ENCODE measurements around the gene ADORA2A. TPM values are rescaled to one million over a fixed set of nuclear protein-coding genes. Genes with fewer than 3 reads are reported as not detected.

ADORA2A gene
- total RNA-seq, 4 donors from 2014 or later: 0.39 to 8.4 (median 1.3) TPM

DNA sequence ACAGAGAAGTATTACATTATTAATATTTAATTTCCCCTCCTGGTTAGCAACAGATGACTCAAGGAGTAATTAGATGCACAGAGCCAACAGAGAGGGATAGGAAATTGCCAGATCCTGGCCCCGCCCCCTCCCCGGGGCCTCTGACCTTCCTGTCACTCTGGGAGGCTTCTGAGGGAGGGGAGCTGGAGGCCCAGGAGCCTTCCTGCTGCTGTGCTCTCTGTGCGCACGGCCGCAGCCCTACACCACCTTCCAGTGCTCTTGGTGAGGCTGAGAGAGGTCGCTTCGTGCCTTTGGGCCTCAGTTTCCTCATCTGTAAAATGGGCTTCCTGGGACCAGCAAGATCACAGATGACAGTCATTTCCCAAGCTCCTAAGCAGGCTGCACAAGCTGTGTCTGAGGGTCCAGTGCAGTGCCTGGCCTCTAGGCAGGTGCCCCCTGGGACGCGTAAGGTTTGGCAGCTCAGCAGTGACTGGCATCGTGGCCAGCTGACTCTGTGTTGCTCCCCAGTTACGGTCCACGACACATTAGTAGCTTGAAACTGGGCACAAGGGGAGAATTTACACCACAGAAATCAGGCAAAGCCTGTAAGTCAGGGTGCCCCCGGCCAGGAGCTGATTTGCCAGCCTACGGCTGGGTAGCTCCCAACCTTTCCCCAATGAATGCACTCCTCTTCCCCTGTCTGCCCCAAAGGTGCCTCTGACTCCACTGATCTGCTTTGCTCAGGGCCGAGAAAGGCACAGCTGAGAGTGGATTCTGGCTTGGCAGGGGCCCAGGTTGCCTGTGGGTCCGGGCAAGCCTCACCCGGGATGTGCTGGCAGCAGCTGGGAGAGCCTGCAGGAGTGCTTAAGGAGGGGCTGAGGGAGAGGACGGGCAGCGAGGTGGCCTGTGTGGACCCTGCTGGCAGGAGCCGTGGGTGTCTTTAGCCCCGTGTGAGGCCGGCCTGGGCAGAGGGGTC, 2.3 kb downstream of the ADORA2A start:
- no peak for TF ChIP-seq POLR2A (IDR thresholded peaks at IDR 0.05)
- TF ChIP-seq, protein P1, sequence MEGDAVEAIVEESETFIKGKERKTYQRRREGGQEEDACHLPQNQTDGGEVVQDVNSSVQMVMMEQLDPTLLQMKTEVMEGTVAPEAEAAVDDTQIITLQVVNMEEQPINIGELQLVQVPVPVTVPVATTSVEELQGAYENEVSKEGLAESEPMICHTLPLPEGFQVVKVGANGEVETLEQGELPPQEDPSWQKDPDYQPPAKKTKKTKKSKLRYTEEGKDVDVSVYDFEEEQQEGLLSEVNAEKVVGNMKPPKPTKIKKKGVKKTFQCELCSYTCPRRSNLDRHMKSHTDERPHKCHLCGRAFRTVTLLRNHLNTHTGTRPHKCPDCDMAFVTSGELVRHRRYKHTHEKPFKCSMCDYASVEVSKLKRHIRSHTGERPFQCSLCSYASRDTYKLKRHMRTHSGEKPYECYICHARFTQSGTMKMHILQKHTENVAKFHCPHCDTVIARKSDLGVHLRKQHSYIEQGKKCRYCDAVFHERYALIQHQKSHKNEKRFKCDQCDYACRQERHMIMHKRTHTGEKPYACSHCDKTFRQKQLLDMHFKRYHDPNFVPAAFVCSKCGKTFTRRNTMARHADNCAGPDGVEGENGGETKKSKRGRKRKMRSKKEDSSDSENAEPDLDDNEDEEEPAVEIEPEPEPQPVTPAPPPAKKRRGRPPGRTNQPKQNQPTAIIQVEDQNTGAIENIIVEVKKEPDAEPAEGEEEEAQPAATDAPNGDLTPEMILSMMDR (IDR thresholded peaks at IDR 0.05): no peak
- DNase-seq (ENCODE audit: low spot score in 2 of 2): peak in 1 of 2 donors; percentile 89
- intact Hi-C loops (cut with DNase I; ENCODE audit: low total_unique reads): no loop called here
- WGBS, 2 donors: 59 to 66% methylated on average over 21 to 22 of the region's 22 CpGs
- H3K4me3 ChIP-seq (ENCODE audit: low read depth, poor library complexity, severe bottlenecking): no peak overlapping the region

DNA sequence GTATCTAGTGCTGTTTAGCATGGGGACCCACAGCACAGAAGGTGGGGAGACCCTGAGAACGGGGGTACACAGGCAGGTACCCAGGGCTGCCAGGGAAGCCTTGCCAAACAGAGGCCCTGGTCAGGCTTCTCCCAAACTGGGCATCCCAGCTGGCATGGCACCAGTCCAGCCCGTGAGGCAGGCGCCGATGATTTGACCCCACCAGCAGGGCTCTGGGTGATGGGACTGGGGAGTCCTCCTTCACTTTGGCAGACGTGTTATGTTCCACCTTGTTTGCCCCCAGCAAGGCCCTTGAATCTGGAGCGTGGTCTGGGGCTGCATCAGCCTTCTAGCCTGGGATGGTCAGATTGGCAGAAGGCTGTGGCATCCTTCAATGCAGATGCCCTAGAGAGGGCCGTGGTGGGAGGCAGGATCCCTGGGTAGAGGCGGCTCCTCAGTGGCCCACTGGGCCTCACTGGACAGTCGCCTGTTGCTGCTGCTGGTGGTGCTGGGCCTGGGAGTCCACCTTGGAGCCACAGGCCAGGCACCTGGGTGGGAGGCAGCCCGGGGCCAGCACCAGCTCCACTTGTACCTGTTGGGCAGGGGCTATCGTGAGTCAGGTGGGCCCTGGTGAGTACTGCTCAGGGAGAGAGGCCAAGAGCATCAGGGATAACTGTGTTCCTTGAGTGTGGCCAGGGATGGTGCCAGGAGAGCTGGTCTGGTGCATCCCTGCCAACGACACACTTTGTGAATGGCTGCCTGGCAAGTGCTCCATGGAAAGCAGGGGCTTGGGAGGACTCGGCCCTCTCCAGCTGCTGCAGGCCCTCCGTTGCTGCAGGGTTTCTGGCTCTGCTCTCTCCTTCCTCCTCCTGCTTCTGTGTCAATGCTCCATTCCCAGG, 3.3 kb downstream of the ADORA2A start:
- H3K4me3 ChIP-seq (ENCODE audit: low read depth, poor library complexity, severe bottlenecking): no peak overlapping the region
- no peak for TF ChIP-seq POLR2A (IDR thresholded peaks at IDR 0.05)
- TF ChIP-seq, protein P1 (IDR thresholded peaks at IDR 0.05): no peak
- WGBS, 2 donors: 77 to 79% methylated on average over 8 to 12 of the region's 14 CpGs
- intact Hi-C loops (cut with DNase I; ENCODE audit: low total_unique reads): no loop called here
- DNase-seq (ENCODE audit: low spot score in 2 of 2): no peak

DNA sequence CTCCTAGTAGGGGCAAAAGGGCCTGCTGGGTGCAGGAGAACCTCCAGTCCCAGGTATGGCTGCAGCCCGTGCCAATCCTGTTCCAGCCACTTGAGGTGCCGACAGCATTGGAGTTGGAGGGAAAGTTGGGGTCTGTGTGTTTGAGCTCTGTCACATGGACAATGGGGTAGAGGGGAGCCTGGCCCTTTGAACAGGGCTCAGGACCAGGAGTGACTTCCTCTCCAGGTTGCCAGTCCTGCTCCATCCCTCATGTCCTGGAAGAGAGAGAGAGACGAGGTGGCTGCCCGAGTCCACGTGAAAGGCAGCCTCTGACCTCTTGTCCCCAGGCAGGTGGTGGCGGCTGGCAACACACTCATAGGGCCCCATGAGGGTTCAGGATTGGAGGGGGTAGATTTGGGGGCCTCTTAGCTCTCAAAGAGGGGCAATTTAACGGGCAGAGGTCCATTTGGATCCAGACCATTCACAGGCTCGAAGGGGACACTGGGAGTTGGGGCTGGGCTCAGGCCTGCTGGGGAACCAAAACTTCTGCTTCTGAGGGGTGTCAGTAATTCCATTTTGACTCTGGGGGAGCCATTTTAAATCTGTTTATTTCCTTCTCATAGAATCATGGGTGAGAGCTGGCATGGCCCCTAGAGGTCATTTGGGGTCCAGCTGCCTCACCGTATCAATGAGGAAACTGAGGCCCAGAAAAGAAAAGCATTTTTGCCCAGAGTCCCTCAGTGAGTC, 4.1 kb downstream of the ADORA2A start:
- TF ChIP-seq, protein P1 (IDR thresholded peaks at IDR 0.05): no peak
- no peak for TF ChIP-seq POLR2A (IDR thresholded peaks at IDR 0.05)
- no peak for DNase-seq (ENCODE audit: low spot score in 2 of 2)
- intact Hi-C loops (cut with DNase I; ENCODE audit: low total_unique reads): no loop called here
- H3K4me3 ChIP-seq (ENCODE audit: low read depth, poor library complexity, severe bottlenecking): no peak overlapping the region
- 80 to 86% methylated on average over 9 of the region's 9 CpGs for whole genome bisulfite sequencing, 2 donors

DNA sequence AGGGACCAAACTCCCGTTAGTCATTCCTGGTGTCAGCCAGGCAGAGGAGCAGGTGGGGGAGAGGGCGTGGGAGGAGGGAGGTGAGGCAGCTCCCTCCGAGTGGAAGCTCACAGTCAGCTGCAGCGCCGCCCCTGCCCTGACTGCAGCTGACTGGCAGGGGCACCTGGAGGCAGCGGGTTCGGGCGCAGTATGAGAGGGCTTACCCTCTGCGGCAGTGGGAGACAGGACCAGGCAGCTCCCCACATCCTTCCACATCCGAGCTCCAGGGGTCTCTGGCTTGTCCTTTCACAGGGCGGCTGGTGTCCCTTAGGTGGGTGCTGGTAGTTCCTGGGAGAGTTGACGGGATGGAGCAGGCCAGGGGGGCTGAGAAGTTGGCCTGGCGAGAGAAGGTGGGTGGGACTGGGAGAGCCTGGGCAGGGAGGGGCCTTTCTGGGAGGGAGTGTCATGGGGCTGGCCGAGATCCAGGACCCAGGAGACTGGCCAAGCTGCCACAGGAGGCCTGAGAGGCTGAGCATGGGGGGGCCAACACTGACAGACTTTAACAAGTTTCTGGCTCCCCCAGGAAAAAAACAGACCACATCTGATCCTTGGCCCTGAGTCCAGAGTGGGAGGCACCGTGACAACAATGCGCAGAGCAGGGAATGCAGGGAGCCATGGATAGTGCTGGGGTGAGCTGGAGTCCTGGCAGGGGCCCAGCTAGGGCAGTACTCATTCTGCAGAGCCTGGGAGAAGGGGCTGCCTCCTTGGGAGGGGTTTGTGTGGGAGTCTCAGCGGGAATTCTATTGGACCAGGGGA, 4.9 kb downstream of the ADORA2A start:
- no peak for TF ChIP-seq POLR2A (IDR thresholded peaks at IDR 0.05)
- TF ChIP-seq, protein P1 (IDR thresholded peaks at IDR 0.05): no peak
- DNase-seq (ENCODE audit: low spot score in 2 of 2): peak in 1 of 2 donors; percentile 89
- WGBS, 2 donors: 41 to 50% methylated on average over 17 of the region's 17 CpGs
- intact Hi-C loops (cut with DNase I; ENCODE audit: low total_unique reads): no loop called here
- no peak overlapping the region for H3K4me3 ChIP-seq (ENCODE audit: low read depth, poor library complexity, severe bottlenecking)

Measured in lower leg skin (tissue), 4 donors.